ENCODE data around the gene ASXL1.

Gene ASXL1

GRCh38 chr20:32407131-32407750 lies 49.1 kb downstream of the ASXL1 start:
- peak; percentile 26 for DNase-seq (ENCODE audit: low read depth)

GRCh38 chr20:32411955-32412706 lies 54.0 kb downstream of the ASXL1 start:
- no peak for DNase-seq (ENCODE audit: low read depth)

DNA sequence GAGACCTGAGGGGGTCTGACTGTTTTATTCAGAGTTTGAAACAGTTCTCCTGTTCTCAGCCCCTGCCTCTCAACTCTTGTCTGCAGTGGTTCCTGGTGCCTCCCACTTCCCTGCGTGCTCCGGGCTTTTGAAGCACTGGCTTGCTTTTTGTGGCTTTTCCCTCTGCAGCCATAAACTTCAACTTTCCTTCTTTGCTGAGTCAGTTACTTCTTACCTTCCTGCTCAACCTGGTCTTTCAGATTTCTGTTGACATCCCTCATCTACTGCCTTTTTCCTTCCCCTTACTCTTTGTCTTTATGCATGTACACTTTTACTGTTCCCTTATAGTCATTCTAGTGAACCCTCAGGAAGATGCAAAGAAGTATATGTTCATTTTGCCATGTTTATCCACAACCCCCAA lies 57.4 kb downstream of the ASXL1 start:
- no peak for DNase-seq (ENCODE audit: low read depth)

GRCh38 chr20:32416206-32416605 lies 58.1 kb downstream of the ASXL1 start:
- no peak for DNase-seq (ENCODE audit: low read depth)

DNA sequence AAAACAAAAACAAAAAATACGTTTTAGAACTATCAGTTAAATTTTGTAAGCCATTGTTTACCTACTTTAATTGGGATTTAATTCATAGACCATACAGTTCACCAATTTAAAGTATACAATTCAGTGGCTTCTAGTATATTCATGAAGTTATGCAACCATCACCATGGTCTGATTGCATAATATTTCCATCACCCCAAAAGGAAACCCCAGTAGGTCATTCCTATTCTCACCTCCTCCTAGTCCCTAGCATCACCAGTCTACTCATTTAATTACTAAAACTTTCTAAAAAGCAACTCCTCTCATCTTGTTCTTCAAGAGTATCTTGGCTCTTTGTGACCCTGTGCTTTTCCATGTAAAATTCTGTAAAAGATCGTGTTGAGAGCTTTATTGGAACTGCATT lies 60.2 kb downstream of the ASXL1 start:
- DNase-seq (ENCODE audit: low read depth): no peak

DNA sequence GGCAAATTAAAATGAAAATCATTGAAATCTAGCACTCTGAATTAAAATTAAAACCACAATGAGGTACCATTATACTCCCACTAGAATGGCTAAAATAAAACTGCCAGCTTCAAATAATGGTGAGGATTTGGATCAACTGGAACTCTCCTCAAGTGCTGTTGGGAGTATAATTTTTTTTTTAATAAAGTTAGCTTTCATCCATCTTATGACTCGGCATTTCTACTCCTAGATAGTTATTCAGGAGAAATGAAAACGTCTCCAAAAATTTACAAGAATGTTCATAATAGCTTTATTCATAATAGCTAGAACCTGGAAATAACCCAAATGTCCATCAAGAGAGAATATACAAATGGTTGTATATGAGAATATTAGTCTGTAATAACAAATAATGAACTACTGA lies 63.2 kb downstream of the ASXL1 start:
- no peak for DNase-seq (ENCODE audit: low read depth)

GRCh38 chr20:32427996-32428395 lies 69.9 kb downstream of the ASXL1 start:
- DNase-seq (ENCODE audit: low read depth): no peak

GRCh38 chr20:32429343-32429742 lies 71.2 kb downstream of the ASXL1 start:
- DNase-seq (ENCODE audit: low read depth): no peak

DNA sequence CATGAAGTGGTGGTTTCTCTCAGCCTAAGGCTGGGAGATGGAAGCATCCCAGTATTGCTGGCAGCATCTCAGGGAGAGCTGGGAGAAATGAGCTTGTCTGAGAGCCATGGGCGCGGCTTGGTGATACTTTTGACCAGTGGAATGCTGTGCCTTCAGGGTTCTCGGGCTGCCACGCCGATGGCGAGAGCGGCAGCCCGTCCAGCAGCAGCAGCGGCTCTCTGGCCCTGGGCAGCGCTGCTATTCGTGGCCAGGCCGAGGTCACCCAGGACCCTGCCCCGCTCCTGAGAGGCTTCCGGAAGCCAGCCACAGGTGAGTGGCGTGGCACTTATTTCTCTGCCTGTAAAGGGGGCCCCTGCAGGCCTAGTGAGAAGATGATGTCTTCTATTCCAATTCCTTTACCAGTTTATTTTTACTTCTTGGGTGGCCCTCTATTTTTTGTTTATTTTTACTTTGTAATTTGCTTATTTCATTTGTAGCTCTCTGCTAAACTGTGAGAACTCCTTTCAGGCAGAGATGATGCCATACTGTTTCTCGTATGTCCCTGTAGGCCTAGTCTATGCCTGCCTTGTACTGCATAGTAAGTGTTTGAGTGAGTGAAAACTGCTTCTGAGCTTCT lies 71.7 kb downstream of the ASXL1 start:
- no peak for DNase-seq (ENCODE audit: low read depth)

DNA sequence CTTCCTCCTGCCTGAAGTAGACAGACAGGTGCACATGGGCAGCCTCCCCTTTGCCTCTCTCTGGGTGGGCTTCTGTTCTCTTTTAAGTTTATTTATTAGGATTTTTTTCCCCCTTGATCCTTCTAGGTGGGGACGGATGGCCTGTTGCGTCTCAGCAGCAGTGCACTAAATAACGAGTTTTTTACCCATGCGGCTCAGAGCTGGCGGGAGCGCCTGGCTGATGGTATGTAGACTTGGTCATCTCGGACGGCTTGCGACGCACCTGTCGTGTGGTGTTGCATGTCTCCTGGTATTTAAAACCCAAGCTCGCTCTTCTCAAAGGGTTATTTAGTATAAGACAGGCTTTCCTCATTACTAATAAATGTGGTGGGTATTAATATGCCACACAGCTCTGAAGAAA lies 73.3 kb downstream of the ASXL1 start:
- DNase-seq (ENCODE audit: low read depth): no peak

- no peak for DNase-seq (ENCODE audit: low read depth)
Measured at GRCh38 chr20:32432277-32432676, 74.1 kb downstream of the ASXL1 start.

GRCh38 chr20:32433311-32434021 lies 75.3 kb downstream of the ASXL1 start:
- no peak for DNase-seq (ENCODE audit: low read depth)

- no peak for DNase-seq (ENCODE audit: low read depth)
Measured at GRCh38 chr20:32434434-32434833, 76.3 kb downstream of the ASXL1 start.

DNA sequence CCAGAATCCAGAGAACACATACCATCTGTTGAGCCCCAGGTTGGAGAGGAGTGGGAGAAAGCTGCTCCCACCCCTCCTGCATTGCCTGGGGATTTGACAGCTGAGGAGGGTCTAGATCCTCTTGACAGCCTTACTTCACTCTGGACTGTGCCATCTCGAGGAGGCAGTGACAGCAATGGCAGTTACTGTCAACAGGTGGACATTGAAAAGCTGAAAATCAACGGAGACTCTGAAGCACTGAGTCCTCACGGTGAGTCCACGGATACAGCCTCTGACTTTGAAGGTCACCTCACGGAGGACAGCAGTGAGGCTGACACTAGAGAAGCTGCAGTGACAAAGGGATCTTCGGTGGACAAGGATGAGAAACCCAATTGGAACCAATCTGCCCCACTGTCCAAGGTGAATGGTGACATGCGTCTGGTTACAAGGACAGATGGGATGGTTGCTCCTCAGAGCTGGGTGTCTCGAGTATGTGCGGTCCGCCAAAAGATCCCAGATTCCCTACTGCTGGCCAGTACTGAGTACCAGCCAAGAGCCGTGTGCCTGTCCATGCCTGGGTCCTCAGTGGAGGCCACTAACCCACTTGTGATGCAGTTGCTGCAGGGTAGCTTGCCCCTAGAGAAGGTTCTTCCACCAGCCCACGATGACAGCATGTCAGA lies 77.4 kb downstream of the ASXL1 start:
- no peak for DNase-seq (ENCODE audit: low read depth)

DNA sequence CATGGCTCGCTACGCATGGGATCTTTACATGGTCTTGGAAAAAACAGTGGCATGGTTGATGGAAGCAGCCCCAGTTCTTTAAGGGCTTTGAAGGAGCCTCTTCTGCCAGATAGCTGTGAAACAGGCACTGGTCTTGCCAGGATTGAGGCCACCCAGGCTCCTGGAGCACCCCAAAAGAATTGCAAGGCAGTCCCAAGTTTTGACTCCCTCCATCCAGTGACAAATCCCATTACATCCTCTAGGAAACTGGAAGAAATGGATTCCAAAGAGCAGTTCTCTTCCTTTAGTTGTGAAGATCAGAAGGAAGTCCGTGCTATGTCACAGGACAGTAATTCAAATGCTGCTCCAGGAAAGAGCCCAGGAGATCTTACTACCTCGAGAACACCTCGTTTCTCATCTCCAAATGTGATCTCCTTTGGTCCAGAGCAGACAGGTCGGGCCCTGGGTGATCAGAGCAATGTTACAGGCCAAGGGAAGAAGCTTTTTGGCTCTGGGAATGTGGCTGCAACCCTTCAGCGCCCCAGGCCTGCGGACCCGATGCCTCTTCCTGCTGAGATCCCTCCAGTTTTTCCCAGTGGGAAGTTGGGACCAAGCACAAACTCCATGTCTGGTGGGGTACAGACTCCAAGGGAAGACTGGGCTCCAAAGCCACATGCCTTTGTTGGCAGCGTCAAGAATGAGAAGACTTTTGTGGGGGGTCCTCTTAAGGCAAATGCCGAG lies 78.2 kb downstream of the ASXL1 start:
- DNase-seq (ENCODE audit: low read depth): no peak

DNA sequence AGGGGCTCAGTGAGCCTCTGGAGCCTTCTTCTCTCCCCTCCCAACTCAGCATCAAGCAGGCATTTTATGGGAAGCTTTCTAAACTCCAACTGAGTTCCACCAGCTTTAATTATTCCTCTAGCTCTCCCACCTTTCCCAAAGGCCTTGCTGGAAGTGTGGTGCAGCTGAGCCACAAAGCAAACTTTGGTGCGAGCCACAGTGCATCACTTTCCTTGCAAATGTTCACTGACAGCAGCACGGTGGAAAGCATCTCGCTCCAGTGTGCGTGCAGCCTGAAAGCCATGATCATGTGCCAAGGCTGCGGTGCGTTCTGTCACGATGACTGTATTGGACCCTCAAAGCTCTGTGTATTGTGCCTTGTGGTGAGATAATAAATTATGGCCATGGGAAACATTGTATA lies 78.8 kb downstream of the ASXL1 start:
- DNase-seq (ENCODE audit: low read depth): no peak

DNA sequence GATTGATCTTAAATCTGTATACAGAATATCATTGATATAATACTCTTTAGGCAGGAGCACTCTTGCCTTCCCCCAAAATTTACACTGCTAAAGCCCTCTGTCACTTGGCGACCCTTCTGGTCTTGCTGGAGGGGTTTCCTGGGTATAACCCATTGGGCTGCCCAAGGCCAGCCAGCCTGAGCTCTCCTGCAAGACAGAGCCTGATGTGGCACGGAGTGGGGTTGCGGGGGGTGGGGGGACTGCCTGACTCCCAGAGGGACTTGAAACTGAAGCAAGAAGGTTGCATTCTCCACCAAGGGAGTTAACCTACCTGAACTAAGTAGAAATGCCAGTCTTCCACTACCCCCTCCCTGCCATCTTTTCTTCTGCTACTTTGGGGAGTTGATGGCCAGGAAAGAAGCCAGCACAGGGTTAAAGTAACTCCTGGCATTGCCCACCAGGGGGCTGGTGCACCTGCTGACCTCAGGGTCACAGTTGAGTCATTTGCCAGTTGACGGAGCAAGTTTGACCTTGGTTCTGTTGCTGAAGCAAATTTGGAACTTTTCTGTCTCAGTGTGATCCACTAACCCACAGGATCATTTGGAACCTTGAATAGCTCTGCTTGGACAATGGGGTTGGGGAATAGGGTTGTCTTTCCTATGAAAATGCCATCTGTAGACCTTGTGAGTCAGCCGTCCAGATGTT lies 79.4 kb downstream of the ASXL1 start:
- DNase-seq (ENCODE audit: low read depth): no peak

- no peak for DNase-seq (ENCODE audit: low read depth)
Measured at GRCh38 chr20:32438331-32438858, 80.3 kb downstream of the ASXL1 start.

- no peak for DNase-seq (ENCODE audit: low read depth)
Measured at GRCh38 chr20:32439132-32439829, 81.2 kb downstream of the ASXL1 start.

DNA sequence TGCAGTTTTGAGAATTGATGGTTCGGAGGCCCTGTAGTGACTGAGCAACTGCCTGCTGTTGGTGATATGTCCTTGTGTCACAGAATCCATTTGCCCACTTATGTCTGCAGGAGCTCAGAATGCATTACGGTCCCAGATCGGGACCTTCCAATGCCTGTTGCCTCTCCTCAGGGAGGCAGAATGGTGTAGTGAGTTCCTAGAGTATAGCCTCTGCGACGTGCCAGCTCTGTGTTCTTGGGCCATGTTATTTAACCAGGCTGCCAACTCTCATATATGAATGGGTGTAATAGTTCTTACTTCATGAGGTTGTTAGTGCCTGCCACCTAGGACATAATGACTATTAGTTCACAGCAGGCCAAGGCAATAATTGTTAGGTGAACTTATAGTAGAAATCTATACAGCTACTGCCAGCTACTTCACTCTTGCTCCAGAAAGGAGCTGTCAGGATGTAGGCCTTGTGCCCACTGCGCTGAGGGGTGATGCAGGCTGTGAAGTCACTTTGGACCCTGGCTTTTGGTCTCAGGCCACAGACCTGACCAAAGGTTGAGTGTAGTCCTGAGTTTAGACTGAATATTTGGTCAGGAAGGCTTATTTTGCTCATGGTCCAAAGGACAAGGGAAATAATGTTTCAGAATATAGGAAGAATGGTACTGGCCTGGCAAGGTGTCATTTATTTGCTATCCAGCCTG lies 82.1 kb downstream of the ASXL1 start:
- no peak for DNase-seq (ENCODE audit: low read depth)
